GM12891 (cell line): ENCODE measurements around the gene PGAM5.

Experiments
- DNase-seq: peaks from one replicate; pipeline ENCODE4 v3.0.0; 2011; ENCODE audit warnings: low spot score; ENCODE audit not compliant: insufficient read length
- FAIRE-seq: peaks from 2 replicates; lab custom pipeline; 2011; peaks lifted over from hg19 to GRCh38; lab: Jason Lieb, UNC
- PAX5 ChIP-seq: IDR thresholded peaks from 2 replicates; pipeline ENCODE4 v1.6.1; 2011; ENCODE audit warnings: low read length, moderate library complexity, mild to moderate bottlenecking; ENCODE audit not compliant: insufficient read depth, severe bottlenecking
- POLR2A ChIP-seq: IDR thresholded peaks from 2 replicates; pipeline ENCODE4 v1.6.1; 2011; ENCODE audit warnings: low read depth, low read length, control low read depth
- POLR2AphosphoS5 ChIP-seq: IDR thresholded peaks from 2 replicates; pipeline ENCODE4 v1.6.1; 2011; ENCODE audit warnings: low read depth, low read length, control low read depth
- POU2F2 ChIP-seq: IDR thresholded peaks from 2 replicates; pipeline ENCODE4 v1.6.1; 2011; ENCODE audit warnings: low read depth, mild to moderate bottlenecking, control low read depth, low read length, moderate library complexity
- SPI1 ChIP-seq: IDR thresholded peaks from 2 replicates; pipeline ENCODE4 v1.6.1; 2011; ENCODE audit warnings: low read depth, low read length, control low read depth
- TAF1 ChIP-seq: IDR thresholded peaks from 2 replicates; pipeline ENCODE4 v1.6.1; 2011; ENCODE audit warnings: low read depth, low read length, control low read depth

Gene PGAM5

GRCh38 chr12:132669166-132669879 is 41.3 kb upstream of the PGAM5 start:
- no peak for FAIRE-seq
- no peak for TF ChIP-seq TAF1
- no peak for TF ChIP-seq POLR2AphosphoS5
- TF ChIP-seq POLR2A, result no peak
- TF ChIP-seq PAX5, result no peak
- TF ChIP-seq POU2F2, result no peak
- no peak for TF ChIP-seq SPI1
- DNase-seq, result no peak

GRCh38 chr12:132672116-132672515 is 38.5 kb upstream of the PGAM5 start:
- FAIRE-seq, result no peak

GRCh38 chr12:132672678-132673077 is 38.0 kb upstream of the PGAM5 start:
- FAIRE-seq (no peak), DNase-seq (no peak)
- TF ChIP-seq POLR2AphosphoS5, result no peak
- no peak for TF ChIP-seq POLR2A
- no peak for TF ChIP-seq TAF1
- TF ChIP-seq POU2F2, result no peak
- no peak for TF ChIP-seq PAX5
- no peak for TF ChIP-seq SPI1

More at GRCh38 chr12:132672116-132672515, 38.5 kb upstream of the PGAM5 start:
- no peak for DNase-seq
- TF ChIP-seq POLR2A (no peak), TAF1 (no peak), POLR2AphosphoS5 (no peak), PAX5 (no peak), SPI1 (no peak), POU2F2 (no peak)

GRCh38 chr12:132673288-132674179 is 37.1 kb upstream of the PGAM5 start:
- FAIRE-seq, result no peak
- no peak for DNase-seq

GRCh38 chr12:132674561-132674960 is 36.1 kb upstream of the PGAM5 start:
- DNase-seq (no peak), FAIRE-seq (no peak)
- TF ChIP-seq PAX5 (no peak), POLR2AphosphoS5 (no peak), SPI1 (no peak), POLR2A (no peak), POU2F2 (no peak), TAF1 (no peak)

More at GRCh38 chr12:132673288-132674179, 37.1 kb upstream of the PGAM5 start:
- TF ChIP-seq POLR2A (0 out of 2 replicates have a peak, but pooled peaks have one; percentile 17), POLR2AphosphoS5 (no peak)

GRCh38 chr12:132675757-132676432 is 34.7 kb upstream of the PGAM5 start:
- no peak for DNase-seq
- FAIRE-seq, result no peak
- TF ChIP-seq TAF1, result no peak
- TF ChIP-seq POLR2A, result no peak

GRCh38 chr12:132677492-132677891 is 33.1 kb upstream of the PGAM5 start:
- FAIRE-seq, result no peak
- no peak for TF ChIP-seq TAF1
- no peak for TF ChIP-seq PAX5
- no peak for TF ChIP-seq POU2F2
- no peak for TF ChIP-seq POLR2AphosphoS5
- TF ChIP-seq POLR2A, result no peak
- no peak for TF ChIP-seq SPI1
- no peak for DNase-seq

GRCh38 chr12:132685400-132685799 is 25.2 kb upstream of the PGAM5 start:
- DNase-seq (no peak), FAIRE-seq (no peak)
- TF ChIP-seq POLR2A (no peak), POU2F2 (no peak), POLR2AphosphoS5 (no peak), SPI1 (no peak), PAX5 (no peak), TAF1 (no peak)

- DNase-seq (no peak), FAIRE-seq (no peak)
- no peak for TF ChIP-seq SPI1
Observed at GRCh38 chr12:132686825-132687210, 23.8 kb upstream of the PGAM5 start.
